ENCODE data around the gene DYNC2H1. TPM values are rescaled to one million over a fixed set of nuclear protein-coding genes. Genes with fewer than 3 reads are reported as not detected.

The DYNC2H1 gene
- total RNA-seq, 2 experiments from 2014 or later: 4.3 to 4.9 TPM

DNA sequence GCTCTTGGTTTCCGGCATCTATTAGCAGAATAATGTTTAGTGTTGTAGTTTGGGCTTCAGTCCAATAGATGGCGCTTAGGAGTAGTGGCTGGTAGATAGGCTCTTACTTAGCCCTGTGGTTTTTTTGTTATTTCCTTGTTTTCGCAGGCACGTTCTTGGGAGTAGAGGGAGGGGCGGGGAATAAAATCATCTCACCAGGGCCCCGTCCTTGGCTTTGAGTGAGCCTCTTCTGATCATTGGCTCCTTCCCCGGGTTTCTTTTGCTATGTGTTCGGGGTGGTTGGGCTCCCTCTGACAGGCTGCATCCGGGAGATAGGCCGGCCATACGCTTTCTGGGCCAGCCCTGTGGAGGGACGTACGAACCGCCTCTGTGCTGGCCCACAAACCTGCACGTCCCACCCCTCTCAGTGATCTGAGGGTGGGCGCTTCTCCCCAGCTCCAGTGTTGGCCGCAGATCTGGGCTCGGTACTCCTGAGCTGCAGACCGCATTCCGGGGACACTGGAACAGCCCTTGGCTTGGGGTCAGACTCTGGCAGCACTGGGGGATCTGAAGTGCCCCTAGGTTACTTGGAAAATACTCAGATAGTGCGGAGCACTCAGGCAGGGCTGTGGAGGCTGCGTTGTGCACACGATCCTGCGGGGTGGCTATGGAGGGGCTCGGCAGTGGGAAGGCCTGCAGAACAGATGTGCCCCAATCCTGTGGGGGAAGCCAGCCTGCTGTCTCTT, 217.0 kb downstream of the DYNC2H1 start:
- CTCF ChIA-PET: interaction anchor here (0.8 to 1.3 kb wide), 5 partner anchors 16 to 276 kb away, joined by 3 to 9 read pairs (median 3); no protein-coding TSS in a partner anchor
- Mint-ChIP-seq H3K9me3 (ENCODE audit: low read depth) (no peaks in the 10 kb centered on the region), H3K4me3 (no peak overlapping the region), H3K36me3 (no peaks in the 10 kb centered on the region), H3K27ac (no peak overlapping the region), H3K4me1 (peaks cover 4% of the 10 kb centered on the region), H3K27me3 (no peaks in the 10 kb centered on the region)
- ATAC-seq: peak; percentile 86
- DNase-seq: peak; percentile 49

DNA sequence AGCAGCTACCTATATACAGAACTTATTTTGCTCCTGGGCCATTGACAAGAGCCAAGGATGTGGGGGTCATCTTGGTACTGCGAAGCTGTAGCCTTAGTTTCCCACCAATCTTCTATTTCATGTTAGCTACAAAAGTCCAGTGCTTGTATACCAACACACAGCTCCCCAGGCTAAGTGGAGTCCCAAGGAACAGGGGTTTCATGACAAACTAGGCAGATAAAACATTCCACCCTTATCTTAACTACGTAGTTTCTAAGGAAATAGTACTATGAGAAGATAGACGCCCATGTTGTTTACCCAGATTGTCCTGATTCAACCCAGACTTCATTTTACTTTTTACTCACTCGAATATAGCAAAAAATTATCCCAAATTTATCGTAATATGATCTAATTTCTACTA, 218.5 kb downstream of the DYNC2H1 start:
- H3K4me3 Mint-ChIP-seq: no peak overlapping the region
- no peaks in the 10 kb centered on the region for H3K36me3 Mint-ChIP-seq
- no peak for DNase-seq
- H3K27me3 Mint-ChIP-seq: no peaks in the 10 kb centered on the region
- no peak overlapping the region for H3K27ac Mint-ChIP-seq
- ATAC-seq: no peak
- CTCF ChIA-PET: no interaction called here
- H3K4me1 Mint-ChIP-seq: peaks cover 9% of the 10 kb centered on the region
- H3K9me3 Mint-ChIP-seq (ENCODE audit: low read depth): no peaks in the 10 kb centered on the region

DNA sequence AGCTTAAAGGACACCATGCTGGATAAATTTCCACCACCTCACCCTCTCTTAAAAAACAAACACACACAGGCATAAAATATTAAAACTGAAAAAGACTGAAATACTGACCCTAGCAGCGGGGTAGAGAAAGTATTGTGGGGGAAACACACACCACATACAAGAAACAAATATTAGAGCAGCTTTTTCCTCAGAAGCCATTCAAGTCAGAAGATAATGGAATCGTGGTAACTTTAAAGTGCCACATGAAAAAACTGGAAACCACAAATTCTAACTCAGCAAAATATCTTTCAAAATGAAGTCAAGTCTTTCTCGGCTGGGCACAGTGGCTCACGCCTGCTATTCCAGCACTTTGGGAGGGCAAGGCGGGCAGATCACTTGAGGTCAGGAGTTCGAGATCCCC, 223.2 kb downstream of the DYNC2H1 start:
- no peaks in the 10 kb centered on the region for H3K36me3 Mint-ChIP-seq
- no peaks in the 10 kb centered on the region for H3K27me3 Mint-ChIP-seq
- no peak overlapping the region for H3K27ac Mint-ChIP-seq
- CTCF ChIA-PET: no interaction called here
- no peak overlapping the region for H3K4me3 Mint-ChIP-seq
- ATAC-seq (no peak), DNase-seq (no peak)
- H3K9me3 Mint-ChIP-seq (ENCODE audit: low read depth): no peaks in the 10 kb centered on the region
- peaks cover 5% of the 10 kb centered on the region for H3K4me1 Mint-ChIP-seq

DNA sequence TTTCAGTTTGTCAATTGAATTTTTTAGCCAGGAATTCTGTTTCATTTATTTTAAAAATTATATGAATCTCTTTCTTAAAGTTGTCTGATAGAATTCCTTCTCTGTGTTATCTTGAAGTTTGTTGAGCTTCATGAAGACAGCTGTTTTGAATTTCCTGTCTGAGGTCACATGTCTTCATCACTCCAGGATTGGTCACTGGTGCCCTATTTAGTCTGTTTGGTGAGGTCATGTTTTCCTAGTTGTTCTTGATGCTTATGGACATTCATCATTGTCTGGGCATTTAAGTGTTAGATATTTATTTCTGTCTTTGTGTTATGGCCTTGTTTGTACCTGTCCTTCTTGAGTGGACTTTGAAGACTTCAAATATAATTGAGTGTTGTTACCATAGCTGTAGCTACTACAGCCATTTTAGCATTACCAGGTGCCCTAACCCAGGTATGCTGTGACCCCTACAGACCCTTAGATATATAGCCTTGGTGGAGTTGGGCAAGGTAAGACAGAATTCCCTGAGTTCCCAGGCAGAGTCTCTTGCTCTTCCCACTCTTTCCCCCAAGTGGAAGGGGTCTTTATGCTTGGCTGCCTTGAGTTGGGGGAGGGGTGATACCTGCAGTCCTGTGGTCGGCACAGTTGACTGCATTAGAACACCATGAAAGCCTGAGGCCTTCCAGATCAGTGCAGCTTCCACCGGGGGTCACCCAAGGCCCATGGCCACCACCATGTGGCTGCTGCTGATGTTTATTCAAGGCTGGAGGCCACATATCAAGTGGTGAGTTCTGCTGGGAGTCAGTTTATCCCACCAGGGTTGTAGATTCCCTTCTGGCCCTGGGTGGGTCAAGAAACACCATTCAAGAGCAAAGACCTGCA, 229.6 kb downstream of the DYNC2H1 start:
- Mint-ChIP-seq H3K4me3 (no peak overlapping the region), H3K4me1 (no peaks in the 10 kb centered on the region), H3K27me3 (no peaks in the 10 kb centered on the region), H3K36me3 (no peaks in the 10 kb centered on the region), H3K27ac (no peak overlapping the region), H3K9me3 (ENCODE audit: low read depth) (no peaks in the 10 kb centered on the region)
- ATAC-seq: no peak
- CTCF ChIA-PET: no interaction called here
- no peak for DNase-seq

DNA sequence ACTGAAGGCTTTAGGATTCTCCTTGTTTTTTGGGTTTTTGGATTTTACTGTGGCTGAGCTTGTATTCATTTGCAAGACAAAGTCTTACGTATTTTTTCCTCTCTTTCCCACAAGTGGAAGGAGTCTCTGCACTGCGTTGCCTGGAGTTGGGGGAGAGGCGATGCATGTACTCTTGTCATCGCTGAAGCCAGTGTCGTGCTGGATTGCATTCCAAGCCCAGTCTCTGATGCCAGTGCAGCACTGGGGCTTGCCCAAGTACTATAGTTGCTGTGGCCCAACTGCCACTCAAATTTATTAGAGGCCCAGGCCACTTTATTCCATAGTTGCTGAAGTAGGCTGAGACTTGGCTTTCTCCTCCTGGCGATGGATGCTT, 230.2 kb downstream of the DYNC2H1 start:
- Mint-ChIP-seq H3K4me1 (no peaks in the 10 kb centered on the region), H3K4me3 (no peak overlapping the region), H3K27me3 (no peaks in the 10 kb centered on the region), H3K27ac (no peak overlapping the region), H3K36me3 (no peaks in the 10 kb centered on the region), H3K9me3 (ENCODE audit: low read depth) (no peaks in the 10 kb centered on the region)
- CTCF ChIA-PET: no interaction called here
- DNase-seq (no peak), ATAC-seq (no peak)

DNA sequence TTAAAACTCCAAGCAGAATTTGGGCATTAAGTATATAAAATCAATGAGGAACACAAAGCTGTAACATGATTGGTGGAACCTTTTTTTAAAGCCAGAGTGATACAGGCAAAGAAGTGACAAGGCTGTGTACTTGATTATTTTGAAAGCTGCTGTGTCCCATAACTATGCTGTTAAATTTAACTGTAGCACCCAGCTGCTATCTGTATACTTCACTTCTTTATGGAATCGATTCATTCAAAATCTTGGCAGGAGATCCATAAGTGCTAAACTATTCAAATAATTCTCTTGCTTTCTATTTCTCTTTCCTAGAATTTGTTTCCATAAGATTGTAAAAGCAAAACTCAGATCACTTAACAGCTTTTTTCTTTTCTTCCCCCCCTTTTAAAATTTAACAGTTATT, 231.7 kb downstream of the DYNC2H1 start:
- ATAC-seq (no peak), DNase-seq (no peak)
- H3K27ac Mint-ChIP-seq: no peak overlapping the region
- no peaks in the 10 kb centered on the region for H3K4me1 Mint-ChIP-seq
- H3K36me3 Mint-ChIP-seq: no peaks in the 10 kb centered on the region
- no peaks in the 10 kb centered on the region for H3K9me3 Mint-ChIP-seq (ENCODE audit: low read depth)
- no peak overlapping the region for H3K4me3 Mint-ChIP-seq
- no peaks in the 10 kb centered on the region for H3K27me3 Mint-ChIP-seq
- CTCF ChIA-PET: no interaction called here

DNA sequence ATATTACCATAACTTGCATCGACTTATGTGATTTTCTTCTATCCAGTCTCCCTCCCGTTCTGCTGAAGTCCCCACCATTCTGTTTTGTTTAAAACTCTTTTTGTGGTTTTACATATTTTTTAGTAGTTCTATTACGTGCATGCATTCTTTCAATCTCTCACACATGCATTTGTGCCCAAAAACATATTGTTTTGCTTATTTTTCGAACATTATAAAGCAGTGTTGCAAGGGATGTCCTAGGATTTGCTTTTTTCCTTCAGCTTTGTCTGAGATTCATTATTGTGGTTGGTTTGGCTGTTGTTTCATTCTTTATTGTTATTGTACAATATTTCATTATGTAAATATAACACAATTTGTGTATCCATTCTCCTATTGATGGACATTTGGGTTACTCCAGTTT, 235.7 kb downstream of the DYNC2H1 start:
- ATAC-seq (no peak), DNase-seq (no peak)
- no peaks in the 10 kb centered on the region for H3K27me3 Mint-ChIP-seq
- H3K4me1 Mint-ChIP-seq: no peaks in the 10 kb centered on the region
- H3K36me3 Mint-ChIP-seq: no peaks in the 10 kb centered on the region
- CTCF ChIA-PET: no interaction called here
- H3K4me3 Mint-ChIP-seq: no peak overlapping the region
- no peaks in the 10 kb centered on the region for H3K9me3 Mint-ChIP-seq (ENCODE audit: low read depth)
- no peak overlapping the region for H3K27ac Mint-ChIP-seq

DNA sequence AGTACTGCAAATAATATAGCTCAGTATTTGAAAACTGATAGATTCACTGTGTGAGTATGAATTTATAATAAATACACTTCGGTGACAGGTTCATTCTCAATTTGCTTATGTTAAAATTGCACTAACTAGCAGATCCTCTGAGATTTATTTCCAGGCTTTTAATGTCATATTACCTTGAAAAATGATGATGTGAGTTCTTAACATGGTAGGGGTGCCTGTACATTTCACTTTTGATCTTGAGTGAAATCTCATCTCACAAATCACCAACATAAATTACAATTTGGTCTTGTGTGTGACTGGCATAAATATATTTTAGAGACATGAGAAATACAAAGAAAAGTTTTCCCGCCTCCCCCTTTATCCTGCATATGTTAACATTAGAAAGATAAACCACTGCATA, 240.4 kb downstream of the DYNC2H1 start:
- no peak overlapping the region for H3K4me3 Mint-ChIP-seq
- no peaks in the 10 kb centered on the region for H3K9me3 Mint-ChIP-seq (ENCODE audit: low read depth)
- DNase-seq (no peak), ATAC-seq (no peak)
- no peaks in the 10 kb centered on the region for H3K36me3 Mint-ChIP-seq
- no peaks in the 10 kb centered on the region for H3K4me1 Mint-ChIP-seq
- no peaks in the 10 kb centered on the region for H3K27me3 Mint-ChIP-seq
- no peak overlapping the region for H3K27ac Mint-ChIP-seq
- CTCF ChIA-PET: no interaction called here

DNA sequence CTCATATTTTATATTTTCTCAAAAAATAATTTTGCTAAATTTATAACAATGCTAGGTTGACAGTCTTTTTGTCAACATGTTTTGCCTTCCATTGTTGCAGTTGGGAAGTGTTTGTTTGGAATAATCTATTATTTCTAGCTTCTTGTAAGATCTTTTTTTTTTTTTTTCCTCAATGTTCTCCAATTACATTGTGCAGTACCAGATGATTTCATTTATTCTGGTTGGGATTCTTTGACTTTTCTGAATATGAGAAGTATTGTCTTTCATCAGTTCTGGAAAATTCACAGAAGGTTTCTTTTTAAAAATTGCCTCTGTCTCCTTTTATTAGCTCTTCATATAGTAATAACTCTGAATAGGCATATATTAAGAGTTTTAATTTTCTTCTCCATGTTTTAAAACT, 245.4 kb downstream of the DYNC2H1 start:
- Mint-ChIP-seq H3K4me3 (no peak overlapping the region), H3K27ac (no peak overlapping the region), H3K9me3 (ENCODE audit: low read depth) (no peaks in the 10 kb centered on the region), H3K4me1 (no peaks in the 10 kb centered on the region), H3K36me3 (no peaks in the 10 kb centered on the region), H3K27me3 (no peaks in the 10 kb centered on the region)
- DNase-seq (no peak), ATAC-seq (no peak)
- CTCF ChIA-PET: no interaction called here

DNA sequence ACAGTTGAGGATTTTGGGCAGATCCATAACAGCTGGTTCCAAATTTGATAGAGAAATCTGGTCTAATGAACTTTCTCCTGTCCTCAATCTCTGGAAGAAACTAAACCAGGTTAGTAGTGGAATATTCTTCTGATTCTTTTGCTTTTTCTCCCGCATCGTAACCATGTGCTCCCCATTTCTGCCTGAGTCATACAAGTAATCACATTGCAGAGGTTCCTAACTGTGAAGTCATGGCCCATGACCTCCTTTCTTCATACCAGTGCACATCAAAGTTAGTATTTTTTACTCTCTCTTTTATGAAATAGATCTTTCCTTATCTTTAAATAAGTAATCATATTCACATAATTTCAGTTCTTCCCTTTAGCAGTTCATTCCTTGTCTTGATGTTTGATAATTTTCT, 249.0 kb downstream of the DYNC2H1 start:
- Mint-ChIP-seq H3K36me3 (no peaks in the 10 kb centered on the region), H3K27ac (no peak overlapping the region), H3K9me3 (ENCODE audit: low read depth) (no peaks in the 10 kb centered on the region), H3K27me3 (no peaks in the 10 kb centered on the region), H3K4me3 (no peak overlapping the region), H3K4me1 (no peaks in the 10 kb centered on the region)
- no peak for ATAC-seq
- no peak for DNase-seq
- CTCF ChIA-PET: no interaction called here

DNA sequence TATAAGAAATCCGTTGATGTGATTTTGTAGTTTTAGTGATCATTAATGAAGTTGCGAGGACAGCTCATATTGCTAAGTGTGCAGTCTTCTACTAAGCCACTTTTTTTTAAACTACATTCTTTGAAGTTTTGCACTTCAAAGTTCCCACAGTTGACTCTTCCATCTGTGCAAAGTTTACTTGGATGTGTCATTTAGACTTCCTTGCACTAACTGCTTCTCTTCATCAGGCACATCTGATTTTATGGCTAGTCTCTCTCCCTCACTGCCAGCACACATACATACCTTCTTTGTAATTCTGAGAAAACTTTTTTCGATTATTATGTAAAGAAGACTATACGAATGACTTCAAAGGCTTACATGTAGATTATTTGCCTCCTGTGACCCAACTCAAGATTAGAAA, 250.0 kb downstream of the DYNC2H1 start:
- Mint-ChIP-seq H3K36me3 (no peaks in the 10 kb centered on the region), H3K4me3 (no peak overlapping the region), H3K9me3 (ENCODE audit: low read depth) (no peaks in the 10 kb centered on the region), H3K27me3 (no peaks in the 10 kb centered on the region), H3K27ac (no peak overlapping the region), H3K4me1 (no peaks in the 10 kb centered on the region)
- no peak for ATAC-seq
- CTCF ChIA-PET: no interaction called here
- DNase-seq: no peak

DNA sequence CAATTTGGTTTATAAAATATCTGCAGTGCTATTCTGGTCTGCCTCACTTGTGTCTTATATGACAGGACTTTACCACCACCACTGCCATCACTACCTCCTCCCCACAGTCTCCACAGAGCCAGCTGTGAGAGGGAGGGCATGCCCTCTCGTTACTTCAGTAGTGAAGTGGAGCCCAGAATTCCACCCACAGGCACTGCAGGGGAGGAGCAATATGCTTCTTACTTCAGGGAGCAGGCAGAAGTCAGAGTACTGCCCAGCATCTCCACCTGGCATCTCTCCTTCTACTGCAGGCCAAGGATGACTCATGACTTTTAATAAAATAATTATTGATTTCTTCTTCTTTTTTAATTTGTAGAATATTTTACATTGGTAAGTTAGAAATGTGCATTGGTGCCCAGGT, 255.5 kb downstream of the DYNC2H1 start:
- Mint-ChIP-seq H3K36me3 (no peaks in the 10 kb centered on the region), H3K27ac (no peak overlapping the region), H3K4me1 (no peaks in the 10 kb centered on the region), H3K4me3 (no peak overlapping the region), H3K27me3 (no peaks in the 10 kb centered on the region), H3K9me3 (ENCODE audit: low read depth) (no peaks in the 10 kb centered on the region)
- ATAC-seq (no peak), DNase-seq (no peak)
- CTCF ChIA-PET: no interaction called here

DNA sequence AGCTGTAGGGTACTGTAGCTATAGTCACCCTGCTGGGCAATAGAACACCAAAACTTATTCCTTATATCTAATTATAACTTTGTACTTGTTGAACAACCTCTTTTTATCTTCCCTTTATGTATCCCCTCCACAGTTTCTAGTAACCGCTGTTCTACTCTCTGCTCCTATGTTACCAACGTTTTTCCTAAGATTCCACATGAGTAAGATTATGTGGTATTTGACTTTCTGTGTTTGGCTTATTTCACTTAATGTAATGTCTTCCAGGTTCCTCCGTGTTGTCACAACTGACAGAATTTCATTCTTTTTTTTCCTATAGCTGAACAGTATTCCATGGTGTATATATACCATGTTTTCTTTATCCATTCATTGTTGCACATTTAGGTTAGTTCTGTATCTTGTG, 258.4 kb downstream of the DYNC2H1 start:
- CTCF ChIA-PET: no interaction called here
- H3K27ac Mint-ChIP-seq: no peak overlapping the region

DNA sequence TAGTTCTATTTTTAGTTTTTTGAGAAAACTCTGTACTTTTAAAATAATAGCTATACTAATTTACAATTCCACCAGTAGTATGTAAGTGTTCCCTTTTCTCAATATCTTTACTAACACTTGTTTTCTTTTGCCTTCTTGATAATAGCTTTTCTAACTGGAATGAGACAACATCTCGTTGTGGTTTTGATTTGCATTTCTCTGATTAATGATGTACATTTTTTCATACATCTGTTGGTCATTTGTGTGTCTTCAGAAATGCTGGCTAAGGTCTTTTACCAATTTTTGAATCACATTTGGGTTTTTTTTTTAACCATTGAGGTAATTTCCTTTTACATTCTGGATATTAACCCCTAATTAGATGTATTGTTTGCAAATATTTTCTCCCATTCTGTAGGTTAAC, 258.9 kb downstream of the DYNC2H1 start:
- Mint-ChIP-seq H3K27me3 (no peaks in the 10 kb centered on the region), H3K4me3 (no peak overlapping the region), H3K27ac (no peak overlapping the region), H3K9me3 (ENCODE audit: low read depth) (no peaks in the 10 kb centered on the region), H3K36me3 (peaks cover 2% of the 10 kb centered on the region), H3K4me1 (no peaks in the 10 kb centered on the region)
- ATAC-seq (no peak), DNase-seq (no peak)
- CTCF ChIA-PET: no interaction called here

More for the DNA sequence above, 258.4 kb downstream of the DYNC2H1 start:
- Mint-ChIP-seq H3K4me3 (no peak overlapping the region), H3K4me1 (no peaks in the 10 kb centered on the region), H3K27me3 (no peaks in the 10 kb centered on the region), H3K36me3 (peaks cover 2% of the 10 kb centered on the region), H3K9me3 (ENCODE audit: low read depth) (no peaks in the 10 kb centered on the region)
- DNase-seq (no peak), ATAC-seq (no peak)
